ENCODE results near the gene KCNIP2.

- TF ChIP-seq, protein P1, sequence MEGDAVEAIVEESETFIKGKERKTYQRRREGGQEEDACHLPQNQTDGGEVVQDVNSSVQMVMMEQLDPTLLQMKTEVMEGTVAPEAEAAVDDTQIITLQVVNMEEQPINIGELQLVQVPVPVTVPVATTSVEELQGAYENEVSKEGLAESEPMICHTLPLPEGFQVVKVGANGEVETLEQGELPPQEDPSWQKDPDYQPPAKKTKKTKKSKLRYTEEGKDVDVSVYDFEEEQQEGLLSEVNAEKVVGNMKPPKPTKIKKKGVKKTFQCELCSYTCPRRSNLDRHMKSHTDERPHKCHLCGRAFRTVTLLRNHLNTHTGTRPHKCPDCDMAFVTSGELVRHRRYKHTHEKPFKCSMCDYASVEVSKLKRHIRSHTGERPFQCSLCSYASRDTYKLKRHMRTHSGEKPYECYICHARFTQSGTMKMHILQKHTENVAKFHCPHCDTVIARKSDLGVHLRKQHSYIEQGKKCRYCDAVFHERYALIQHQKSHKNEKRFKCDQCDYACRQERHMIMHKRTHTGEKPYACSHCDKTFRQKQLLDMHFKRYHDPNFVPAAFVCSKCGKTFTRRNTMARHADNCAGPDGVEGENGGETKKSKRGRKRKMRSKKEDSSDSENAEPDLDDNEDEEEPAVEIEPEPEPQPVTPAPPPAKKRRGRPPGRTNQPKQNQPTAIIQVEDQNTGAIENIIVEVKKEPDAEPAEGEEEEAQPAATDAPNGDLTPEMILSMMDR (IDR thresholded peaks at IDR 0.05): no peak
- TF ChIP-seq POLR2A (IDR thresholded peaks at IDR 0.05): no peak
Measured at GRCh38 chr10:101848408-101848807, 4.8 kb upstream of the KCNIP2 start.
